GM18873 (cell line): Measurements from ENCODE around the gene GRIN3B.
"Not testable (repeated sequence)": the region's sequence is repeated elsewhere in the genome, so short reads cannot be mapped to it uniquely, and the experiment has no call there.

ENCODE experiments used
- ATAC-seq: cut with Tn5 transposase; IDR thresholded peaks from one replicate; pipeline ENCODE4 v1.9.1; 2021; ENCODE audit warnings: mild to moderate bottlenecking, moderate library complexity, moderate number of reproducible peaks; ENCODE audit not compliant: unreplicated experiment, low FRiP score

The GRIN3B gene

DNA sequence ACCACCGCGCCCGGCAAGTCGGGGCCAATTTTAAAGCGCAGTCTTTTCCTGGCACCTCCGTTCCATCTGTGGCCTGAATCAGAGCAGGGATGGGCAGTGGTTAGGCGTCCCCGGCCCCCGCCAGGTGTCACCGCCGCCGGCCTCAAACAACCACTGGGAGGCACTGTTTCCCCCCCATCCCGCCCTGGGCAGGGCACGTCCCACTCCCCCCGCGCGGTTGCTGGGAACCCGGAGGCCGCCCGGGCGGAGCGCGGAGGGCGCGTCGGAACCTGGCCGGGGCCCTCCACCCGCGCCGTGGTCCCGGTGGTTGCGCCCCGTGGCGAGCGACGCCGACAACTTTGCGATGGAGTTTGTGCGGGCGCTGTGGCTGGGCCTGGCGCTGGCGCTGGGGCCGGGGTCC, at the start of gene GRIN3B:
Gene GRIN3B (plus strand): TSS at position 325 of the 400 bp plus-strand sequence. CDS start 19 bp downstream, at position 344.
- no peak for ATAC-seq

- ATAC-seq = no peak
These were observed 48.1 kb upstream of the GRIN3B start for GRCh38 chr19:952049-952679.

- ATAC-seq = no peak
These were observed 47.4 kb upstream of the GRIN3B start for GRCh38 chr19:952680-953444.

DNA sequence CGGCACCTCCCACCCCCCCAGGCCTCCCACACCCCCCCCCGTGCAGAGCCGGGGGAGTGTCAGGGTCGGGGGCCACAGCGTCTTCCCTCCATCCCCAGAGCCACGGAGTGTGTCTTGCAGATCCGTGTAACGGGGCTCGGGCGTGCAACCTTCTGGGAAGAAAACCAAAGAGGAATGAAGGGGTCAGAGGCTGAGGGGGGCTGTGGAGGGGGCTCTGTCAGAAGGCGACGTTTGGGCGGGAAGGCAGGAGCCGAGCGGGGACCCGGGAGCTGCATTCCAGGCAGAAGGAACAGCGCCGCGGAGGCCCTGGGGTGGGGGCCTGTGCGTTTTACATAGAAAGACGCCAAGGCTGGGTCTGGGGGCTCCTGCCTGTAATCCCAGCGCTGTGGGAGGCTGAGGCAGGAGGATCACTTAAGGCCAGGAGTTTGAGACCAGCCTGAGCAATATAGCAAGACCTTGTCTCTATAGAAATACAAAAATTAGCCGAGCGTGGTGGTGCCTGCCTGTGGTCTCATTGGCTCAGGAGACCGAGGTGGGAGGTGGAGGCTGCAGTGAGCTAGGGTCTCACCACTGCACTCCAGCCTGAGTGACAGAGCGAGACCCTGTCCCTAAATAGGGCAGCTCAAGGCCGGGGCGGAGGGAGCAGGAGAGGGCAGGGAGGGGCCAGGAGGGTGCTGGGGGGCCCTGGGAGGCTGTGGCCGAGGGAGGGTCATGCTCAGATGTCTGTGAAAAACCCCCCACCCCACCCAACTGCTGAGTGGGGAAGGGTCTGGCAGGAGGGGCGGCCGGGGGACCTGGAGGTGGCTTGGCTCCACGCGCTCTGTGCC, 46.6 kb upstream of the GRIN3B start:
- no peak for ATAC-seq

GRCh38 chr19:954272-954671, 45.9 kb upstream of the GRIN3B start:
- ATAC-seq = no peak

DNA sequence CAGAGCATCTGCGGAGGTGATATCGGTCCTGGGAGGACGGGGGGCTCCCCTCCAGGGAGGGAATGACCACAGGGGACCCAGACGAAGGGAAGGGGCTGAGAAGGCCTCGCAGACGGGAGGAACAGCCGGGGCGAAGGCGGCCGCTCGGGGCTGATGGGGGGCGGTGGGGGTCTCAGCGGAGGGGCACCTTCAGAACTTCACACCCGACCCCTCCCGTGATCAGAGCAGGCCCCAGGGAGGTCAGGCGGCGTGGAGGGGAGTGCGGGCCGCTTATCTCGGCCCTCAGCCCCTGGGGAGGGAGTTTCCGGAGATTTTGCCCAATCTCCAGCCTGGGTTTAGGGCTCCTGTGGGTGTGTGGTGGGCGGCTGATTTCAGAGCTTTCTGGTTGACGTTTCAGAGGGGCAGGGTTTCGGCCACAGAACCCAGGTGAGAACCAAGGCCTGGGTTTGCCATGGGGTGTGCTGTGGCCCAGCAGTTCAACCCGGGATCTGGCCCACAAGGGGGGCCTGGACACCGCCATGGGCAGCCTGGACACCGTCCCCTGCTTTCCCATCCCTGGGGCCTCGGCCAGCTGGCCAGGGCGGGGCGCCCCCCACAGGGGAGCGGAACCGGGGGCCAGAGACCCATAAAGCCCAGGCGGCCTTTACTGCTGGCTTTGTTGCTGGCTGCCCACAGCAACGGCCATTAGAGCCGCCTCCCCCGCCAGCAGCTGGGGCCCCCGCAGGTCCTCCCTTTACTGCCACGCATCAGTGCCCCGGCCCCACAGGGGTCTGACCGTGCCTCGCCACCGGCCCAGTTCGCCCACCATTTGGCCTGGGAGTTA, 45.3 kb upstream of the GRIN3B start:
- no peak for ATAC-seq

GRCh38 chr19:955803-956765, 44.1 kb upstream of the GRIN3B start:
- ATAC-seq = no peak

DNA sequence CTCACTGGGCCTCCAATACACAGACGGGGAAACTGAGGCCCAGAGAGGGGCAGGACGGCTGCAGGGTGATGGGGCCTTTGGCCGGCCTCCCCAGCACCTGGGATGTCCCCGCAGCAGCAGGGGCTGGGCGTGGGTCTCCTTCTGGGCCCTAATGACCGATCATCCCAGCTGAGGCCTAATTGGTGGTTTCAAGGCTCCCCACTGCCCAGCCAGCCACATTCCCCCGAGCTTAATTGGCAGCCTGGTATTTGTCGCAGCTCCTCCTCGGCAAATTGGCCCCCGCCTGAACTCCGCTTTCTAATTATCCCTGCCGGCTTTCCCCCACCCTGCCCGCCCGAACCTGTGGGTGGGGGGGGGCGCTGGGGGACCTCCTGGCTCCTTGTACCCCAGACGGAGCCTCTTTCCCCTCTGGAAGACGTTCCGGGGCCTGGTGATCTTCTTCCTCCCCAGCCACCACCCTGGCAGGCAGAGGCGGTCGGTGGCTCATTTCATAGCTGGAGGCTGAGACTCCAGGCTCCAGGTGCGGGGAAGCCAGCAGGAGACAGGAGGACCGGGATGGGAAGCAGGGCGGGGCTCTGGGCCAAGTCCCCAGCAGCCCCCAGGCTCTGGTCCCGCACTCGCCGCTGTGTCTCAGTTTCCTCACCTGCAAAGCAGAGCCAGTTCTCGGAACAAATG, 43.3 kb upstream of the GRIN3B start:
- ATAC-seq = no peak

GRCh38 chr19:957578-957977, 42.6 kb upstream of the GRIN3B start:
- ATAC-seq = not testable (repeated sequence)

- ATAC-seq = no peak
These were observed 41.0 kb upstream of the GRIN3B start for GRCh38 chr19:958967-959855.

DNA sequence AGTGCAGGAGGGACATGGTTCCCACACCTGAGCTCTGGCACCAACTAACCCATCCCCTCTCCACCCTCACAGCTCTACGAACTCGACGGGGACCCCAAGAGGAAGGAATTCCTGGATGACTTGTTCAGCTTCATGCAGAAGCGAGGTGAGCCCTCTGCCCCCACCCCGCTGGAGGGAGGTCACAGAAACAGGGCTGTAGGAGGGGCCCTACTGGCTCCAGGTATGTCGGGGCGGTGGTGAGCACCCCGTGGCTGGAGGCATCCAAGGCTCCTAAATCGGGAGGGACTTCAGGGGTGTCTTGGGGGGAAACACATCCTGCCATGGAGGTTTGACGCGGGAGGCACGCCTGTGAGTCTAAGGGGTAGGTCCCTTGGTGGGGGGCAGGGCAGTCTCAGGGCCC, 40.2 kb upstream of the GRIN3B start:
- no peak for ATAC-seq

DNA sequence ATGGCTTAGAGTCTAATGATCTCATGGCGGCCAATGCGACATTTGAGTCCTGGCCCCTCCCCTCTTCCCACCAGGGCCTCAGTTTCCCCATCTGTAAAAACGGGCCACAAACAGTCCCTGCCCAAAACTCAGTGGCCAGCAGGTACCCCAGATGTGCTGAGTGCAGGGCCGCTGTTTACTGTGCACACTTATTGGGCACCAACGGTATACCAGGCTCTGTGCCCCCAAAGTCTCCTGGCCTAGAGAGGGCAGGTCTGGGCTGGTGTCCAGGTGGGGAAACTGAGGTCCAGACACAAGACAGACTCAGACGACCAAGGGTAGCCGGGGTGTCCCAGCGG, 39.6 kb upstream of the GRIN3B start:
- no peak for ATAC-seq

DNA sequence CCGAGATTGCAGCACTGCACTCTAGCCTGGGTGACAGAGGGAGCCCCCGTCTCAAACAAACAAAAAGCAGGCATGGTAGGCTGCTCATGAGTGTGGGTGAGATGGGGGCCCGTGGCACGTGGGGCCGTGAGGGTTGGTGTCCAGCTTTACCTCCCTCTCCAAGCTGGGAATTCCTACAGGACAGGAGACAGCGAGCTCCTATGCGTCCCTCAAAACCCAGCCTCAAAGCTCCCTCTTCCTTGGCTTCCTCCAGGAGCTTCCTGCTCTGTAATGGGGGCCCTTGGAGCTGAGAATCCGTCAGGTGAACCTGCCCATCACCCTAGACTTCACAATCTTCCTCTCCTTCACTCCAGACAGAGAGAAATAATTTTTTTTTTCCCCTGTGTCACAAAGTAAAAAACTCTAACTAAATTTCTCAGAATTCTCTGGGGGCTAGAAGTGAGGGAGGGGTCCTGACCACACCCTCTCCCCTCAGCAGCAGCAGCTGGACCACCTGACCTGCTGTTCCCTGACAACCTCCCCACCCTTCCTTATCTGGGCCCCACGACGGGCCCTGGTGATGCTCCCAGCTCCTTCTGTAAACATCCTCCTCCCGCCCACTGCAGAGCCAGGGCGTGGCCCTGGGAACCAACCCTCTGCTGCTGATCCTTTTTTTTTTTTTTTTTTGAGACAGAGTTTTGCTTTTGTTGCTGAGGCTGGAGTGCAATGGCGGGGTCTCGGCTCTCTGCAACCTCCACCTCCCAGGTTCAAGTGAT, 38.2 kb upstream of the GRIN3B start:
- no peak for ATAC-seq

- ATAC-seq = no peak
These were observed 37.4 kb upstream of the GRIN3B start for GRCh38 chr19:962683-963400.

DNA sequence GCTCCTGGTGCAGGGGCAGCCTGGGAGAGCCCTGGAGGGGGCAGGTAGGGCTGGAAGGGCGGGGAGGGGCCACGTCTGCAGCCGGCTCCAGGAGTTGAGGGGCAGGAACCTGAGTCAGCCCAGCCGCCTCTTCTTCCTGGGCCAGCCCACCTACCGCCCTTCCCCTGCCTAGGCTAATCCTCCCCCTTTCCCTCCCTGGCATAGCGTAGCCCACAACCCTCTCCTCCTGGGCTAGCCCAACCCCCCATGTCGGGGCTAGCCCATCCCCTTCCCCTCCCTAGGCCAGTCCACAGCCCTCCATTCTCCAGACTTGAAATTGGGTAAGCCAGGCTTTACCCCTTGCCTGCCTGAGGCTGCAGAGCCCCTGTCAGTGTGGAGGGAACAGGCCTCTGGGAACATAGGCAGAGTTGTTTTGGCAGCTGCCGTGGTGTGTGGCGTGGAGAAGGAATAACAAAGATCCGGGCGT, 36.7 kb upstream of the GRIN3B start:
- ATAC-seq = no peak

- no peak for ATAC-seq
These were observed 36.1 kb upstream of the GRIN3B start for GRCh38 chr19:964116-964520.
